Psoas muscle (tissue), 8 donors: ENCODE results near the gene POLR2A. TPM values are rescaled to one million over a fixed set of nuclear protein-coding genes. Genes with fewer than 3 reads are reported as not detected.

Experiments used
- ATAC-seq, 4 donors: fragments of 200-7000 bp; cut with Tn5 transposase; one replicate each; pipeline ENCODE4 v1.9.1; 2020; ENCODE audit warnings: moderate library complexity in 3 of 4, mild to moderate bottlenecking in 2 of 4
- DNase-seq, 2 donors: peaks; one replicate each; pipeline ENCODE4 v3.0.0-alpha.2; 2020
- H3K27ac ChIP-seq: fragments of 200-600 bp; one replicate; pipeline ENCODE4 v1.8.0; 2022
- H3K27me3 ChIP-seq, 3 donors: fragments of 200-600 bp in 1 of 3; one replicate each; pipeline versions ENCODE4 v1.6.1 to v1.8.0; 2013 to 2022; ENCODE audit warnings: low read length in 2 of 3, mild to moderate bottlenecking in 2 of 3, moderate library complexity in 1 of 3; ENCODE audit not compliant: insufficient read depth in 3 of 3
- H3K36me3 ChIP-seq, 2 donors: fragments of 200-600 bp in 1 of 2; one replicate each; pipeline versions ENCODE4 v1.6.1 to v1.8.0; 2013 to 2022; ENCODE audit warnings: low read depth in 1 of 2, mild to moderate bottlenecking in 1 of 2, moderate library complexity in 1 of 2; ENCODE audit not compliant: insufficient read depth in 1 of 2
- H3K4me1 ChIP-seq: fragments of 200-600 bp; one replicate; pipeline ENCODE4 v1.8.0; 2022
- H3K4me3 ChIP-seq: fragments of 200-600 bp; one replicate; pipeline ENCODE4 v1.8.0; 2022; ENCODE audit warnings: mild to moderate bottlenecking
- H3K9me3 ChIP-seq: fragments of 200-600 bp; one replicate; pipeline ENCODE4 v1.8.0; 2022
- CTCF ChIP-seq: fragments of 200-600 bp; IDR thresholded peaks from one replicate; pipeline ENCODE4 v1.8.0; 2022; ENCODE audit warnings: antibody characterized with exemption
- WGBS, 3 donors: extraction: QIAGEN DNeasy Blood & Tissue Kit; methylation state at CpG; one replicate each; pipeline versions ENCODE4 v1.1.6 to v1.1.7; 2013; 5-methylcytosine and 5-hydroxymethylcytosine counted together
- intact Hi-C, 2 donors: fragments of 100-400 bp; cut with DNase I; formaldehyde crosslinking; loops; one replicate each; pipeline versions ENCODE4 v1.11.0 to v1.14.2; 2022
- polyA plus RNA-seq, 3 donors: library from polyadenylated mRNA; stranded (reverse); fragments of 200-250 nt; gene quantifications; one replicate each; pipeline ENCODE4 v1.2.3, GENCODE V29; 2013
- total RNA-seq, 4 donors: library from RNA; stranded (reverse); fragmentation: NEBNext Ultra II Directional in 2 of 4; extraction: Animal tissue kit (Norgen Biotek cat#: 25700) in 2 of 4; gene quantifications; one replicate each; pipeline versions ENCODE4 v1.2.1 to v1.2.4, GENCODE V29; 2021 to 2023
- donor health status: healthy with polysubstance abuse.
- donor health status: DM: no; HTN: no; CAD: no; lungs with moderate emphysema.
- donor health status: Bipolar disorder and iron deficiency.
- donor health status: healthy.
- donor health status: DM: yes; HTN: yes; CAD: no.
- donor health status: DM: no; HTN: no; CAD: no.
- donor health status: DM: no; HTN: no; CAD: no.
- donor health status: DM: yes; HTN: yes; CAD: no.

The POLR2A gene
- total and polyA plus RNA-seq, 7 donors: 8.0 to 74.3 (median 54.9) TPM

- no peak for TF ChIP-seq CTCF
- ATAC-seq: no peak
- no peaks in the 10 kb centered on the region for H3K4me1 ChIP-seq
- H3K9me3 ChIP-seq: no peaks in the 10 kb centered on the region
- no peak overlapping the region for H3K4me3 ChIP-seq
- H3K27me3 ChIP-seq: no peaks in the 10 kb centered on the region
- H3K27ac ChIP-seq: no peak overlapping the region
- 79 to 83% (median 81%) methylated on average over 10 of the region's 10 CpGs for WGBS, 3 donors
- peaks cover 4 to 85% of the 10 kb centered on the region in 2 donors for H3K36me3 ChIP-seq
- intact Hi-C loops: loop anchor here in 1 of 2 donors (5.0 kb wide), 1 partner anchor 51 kb away; the partner anchor contains the start of gene SENP3
- no peak for DNase-seq
Measured at GRCh38 chr17:7511108-7511507, 26.9 kb downstream of the POLR2A start.

GRCh38 chr17:7512105-7512504 is 27.9 kb downstream of the POLR2A start:
- H3K27me3 ChIP-seq: no peaks in the 10 kb centered on the region
- H3K36me3 ChIP-seq: peaks cover 4 to 75% of the 10 kb centered on the region in 2 donors
- H3K4me1 ChIP-seq: no peaks in the 10 kb centered on the region
- H3K27ac ChIP-seq: no peak overlapping the region
- no peaks in the 10 kb centered on the region for H3K9me3 ChIP-seq
- intact Hi-C loops: loop anchor here in 1 of 2 donors (5.0 kb wide), 1 partner anchor 50 kb away; the partner anchor contains the start of gene SENP3
- WGBS, 3 donors: 86 to 90% (median 90%) methylated on average over 15 of the region's 15 CpGs
- no peak overlapping the region for H3K4me3 ChIP-seq
- DNase-seq (no peak), ATAC-seq (no peak)
- no peak for TF ChIP-seq CTCF

GRCh38 chr17:7512824-7513540 is 28.8 kb downstream of the POLR2A start:
- H3K27me3 ChIP-seq: no peaks in the 10 kb centered on the region
- ATAC-seq (no peak), DNase-seq (no peak)
- no peak for TF ChIP-seq CTCF
- no peak overlapping the region for H3K4me3 ChIP-seq
- no peaks in the 10 kb centered on the region for H3K9me3 ChIP-seq
- intact Hi-C loops: loop anchor here in 1 of 2 donors (5.0 kb wide), 1 partner anchor 49 kb away; the partner anchor contains the start of gene SENP3
- WGBS, 3 donors: 90 to 94% (median 91%) methylated on average over 20 of the region's 20 CpGs
- peaks cover 4 to 66% of the 10 kb centered on the region in 2 donors for H3K36me3 ChIP-seq
- no peaks in the 10 kb centered on the region for H3K4me1 ChIP-seq
- no peak overlapping the region for H3K27ac ChIP-seq

- Histone ChIP-seq H3K4me1 (no peaks in the 10 kb centered on the region), H3K27ac (no peak overlapping the region), H3K4me3 (no peak overlapping the region), H3K9me3 (no peaks in the 10 kb centered on the region), H3K27me3 (no peaks in the 10 kb centered on the region), H3K36me3 (peaks cover under 1 to 56% of the 10 kb centered on the region in 2 donors)
- no peak for TF ChIP-seq CTCF
- ATAC-seq (peak in 1 of 4 donors; percentile 7), DNase-seq (no peak)
- WGBS, 3 donors: 73 to 80% (median 76%) methylated on average over 17 of the region's 17 CpGs
- intact Hi-C loops: loop anchor here (2.0 to 5.0 kb wide), 3 partner anchors 47 to 75 kb away; partner anchors contain the start of gene SENP3 (in 2 of the 2)
Measured at GRCh38 chr17:7513850-7514419, 29.8 kb downstream of the POLR2A start.
